Right lobe of liver (tissue), 4 donors: ENCODE results near the gene CALML4.

ENCODE experiments used
- CTCF ChIP-seq, 4 donors: fragments of 200-600 bp in 3 of 4; fragments of 450-650 bp in 1 of 4; IDR thresholded peaks; one replicate each; pipeline versions ENCODE4 v1.5.1 to v1.8.0; 2016 to 2022; ENCODE audit warnings: antibody characterized with exemption in 4 of 4, mild to moderate bottlenecking in 2 of 4
- POLR2A ChIP-seq: fragments of 450-650 bp; IDR thresholded peaks from one replicate; pipeline ENCODE4 v1.6.1; 2017; ENCODE audit warnings: antibody characterized with exemption, mild to moderate bottlenecking
- donor health status: DM: no; HTN: no; CAD: no.
- donor health status: DM: no; HTN: no; CAD: no.
- donor health status: DM: no; HTN: yes; CAD: no.

GRCh38 chr15:68218847-68219798, 14.0 kb upstream of the CALML4 start:
- TF ChIP-seq CTCF (IDR thresholded peaks at IDR 0.05) (no peak), POLR2A (no peak)
